Neural cell (in vitro differentiated cells): ENCODE data around the gene SOX13.

Experiments
- EP300 ChIP-seq: fragments of 450-650 bp; conservative IDR thresholded peaks from 2 replicates; pipeline ENCODE4 v1.6.1; 2014; ENCODE audit warnings: antibody characterized with exemption, mild to moderate bottlenecking, moderate library complexity; ENCODE audit not compliant: poor library complexity, severe bottlenecking
- TF ChIP-seq, protein P1 (sequence below): fragments of 450-650 bp; IDR thresholded peaks from 2 replicates; pipeline ENCODE4 v1.5.1; 2014; ENCODE audit warnings: antibody characterized with exemption, mild to moderate bottlenecking, moderate library complexity; ENCODE audit not compliant: poor library complexity, severe bottlenecking

DNA sequence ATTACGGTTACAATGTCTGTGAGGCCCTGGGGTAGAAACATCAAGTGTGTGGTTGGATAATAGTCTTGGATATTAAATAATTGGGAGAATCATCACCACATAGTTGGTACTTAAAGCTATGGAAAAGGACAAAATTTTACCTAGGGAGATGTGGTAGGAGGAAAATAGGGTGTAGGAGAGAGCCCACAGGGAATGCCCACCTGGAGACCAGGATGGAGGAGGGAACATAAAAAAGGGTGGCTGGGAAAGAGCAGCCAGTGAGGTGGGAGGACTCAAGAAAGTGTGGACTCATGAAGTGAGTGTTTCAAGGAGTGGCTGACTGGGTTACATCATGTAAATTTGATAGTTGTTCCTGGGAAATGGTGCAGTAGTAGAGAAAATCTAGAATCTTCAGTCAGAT, 3.0 kb upstream of the SOX13 start:
- TF ChIP-seq, protein P1, sequence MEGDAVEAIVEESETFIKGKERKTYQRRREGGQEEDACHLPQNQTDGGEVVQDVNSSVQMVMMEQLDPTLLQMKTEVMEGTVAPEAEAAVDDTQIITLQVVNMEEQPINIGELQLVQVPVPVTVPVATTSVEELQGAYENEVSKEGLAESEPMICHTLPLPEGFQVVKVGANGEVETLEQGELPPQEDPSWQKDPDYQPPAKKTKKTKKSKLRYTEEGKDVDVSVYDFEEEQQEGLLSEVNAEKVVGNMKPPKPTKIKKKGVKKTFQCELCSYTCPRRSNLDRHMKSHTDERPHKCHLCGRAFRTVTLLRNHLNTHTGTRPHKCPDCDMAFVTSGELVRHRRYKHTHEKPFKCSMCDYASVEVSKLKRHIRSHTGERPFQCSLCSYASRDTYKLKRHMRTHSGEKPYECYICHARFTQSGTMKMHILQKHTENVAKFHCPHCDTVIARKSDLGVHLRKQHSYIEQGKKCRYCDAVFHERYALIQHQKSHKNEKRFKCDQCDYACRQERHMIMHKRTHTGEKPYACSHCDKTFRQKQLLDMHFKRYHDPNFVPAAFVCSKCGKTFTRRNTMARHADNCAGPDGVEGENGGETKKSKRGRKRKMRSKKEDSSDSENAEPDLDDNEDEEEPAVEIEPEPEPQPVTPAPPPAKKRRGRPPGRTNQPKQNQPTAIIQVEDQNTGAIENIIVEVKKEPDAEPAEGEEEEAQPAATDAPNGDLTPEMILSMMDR = no peak
- TF ChIP-seq EP300 = no peak
